Amniotic stem cell (primary cell): ENCODE data around the gene PLAAT3.
"Not testable (repeated sequence)": the region's sequence is repeated elsewhere in the genome, so short reads cannot be mapped to it uniquely, and the experiment has no call there.

Experiments
- DNase-seq: peaks from one replicate; lab custom pipeline; 2025; lab: John Stamatoyannopoulos, UW

The PLAAT3 gene

DNA sequence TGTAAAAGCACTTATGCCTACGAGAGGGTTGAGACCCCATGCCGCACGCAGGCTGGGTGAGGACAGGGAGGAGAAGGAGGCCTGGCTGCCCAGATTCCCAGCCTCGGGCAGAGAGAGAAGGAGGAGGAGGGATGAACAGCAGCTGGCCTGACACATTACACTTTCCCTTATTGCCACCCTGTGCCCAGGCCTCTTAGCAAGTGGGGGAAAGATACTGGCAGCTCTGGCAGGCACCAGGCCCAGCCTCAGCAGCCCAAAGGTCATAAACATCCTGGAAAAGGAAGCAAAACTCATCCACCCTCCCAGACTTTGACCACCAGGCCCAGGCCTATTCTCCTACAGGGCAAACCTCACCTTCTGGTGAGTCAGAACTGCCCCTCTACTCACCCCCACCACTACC is 4.7 kb downstream of the PLAAT3 start:
- DNase-seq = no peak

GRCh38 chr11:63608353-63609345 is 5.6 kb downstream of the PLAAT3 start:
- no peak for DNase-seq

DNA sequence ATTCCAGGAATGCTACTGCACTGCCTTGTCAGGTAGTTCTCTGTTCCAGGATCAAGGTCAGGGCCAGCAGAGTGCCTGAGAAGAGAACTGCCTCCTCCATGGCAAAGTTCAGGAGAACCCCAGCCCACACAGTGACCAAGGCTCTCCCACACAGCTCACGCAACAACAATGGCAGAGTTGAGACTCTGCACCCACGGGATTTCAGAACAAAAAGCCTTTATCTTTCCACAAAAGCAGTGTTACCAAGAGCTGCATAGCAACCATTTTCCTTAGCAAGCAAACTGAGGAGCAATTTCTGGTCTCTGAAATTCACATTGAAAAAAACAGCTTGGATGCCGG is 11.1 kb downstream of the PLAAT3 start:
- DNase-seq = no peak

DNA sequence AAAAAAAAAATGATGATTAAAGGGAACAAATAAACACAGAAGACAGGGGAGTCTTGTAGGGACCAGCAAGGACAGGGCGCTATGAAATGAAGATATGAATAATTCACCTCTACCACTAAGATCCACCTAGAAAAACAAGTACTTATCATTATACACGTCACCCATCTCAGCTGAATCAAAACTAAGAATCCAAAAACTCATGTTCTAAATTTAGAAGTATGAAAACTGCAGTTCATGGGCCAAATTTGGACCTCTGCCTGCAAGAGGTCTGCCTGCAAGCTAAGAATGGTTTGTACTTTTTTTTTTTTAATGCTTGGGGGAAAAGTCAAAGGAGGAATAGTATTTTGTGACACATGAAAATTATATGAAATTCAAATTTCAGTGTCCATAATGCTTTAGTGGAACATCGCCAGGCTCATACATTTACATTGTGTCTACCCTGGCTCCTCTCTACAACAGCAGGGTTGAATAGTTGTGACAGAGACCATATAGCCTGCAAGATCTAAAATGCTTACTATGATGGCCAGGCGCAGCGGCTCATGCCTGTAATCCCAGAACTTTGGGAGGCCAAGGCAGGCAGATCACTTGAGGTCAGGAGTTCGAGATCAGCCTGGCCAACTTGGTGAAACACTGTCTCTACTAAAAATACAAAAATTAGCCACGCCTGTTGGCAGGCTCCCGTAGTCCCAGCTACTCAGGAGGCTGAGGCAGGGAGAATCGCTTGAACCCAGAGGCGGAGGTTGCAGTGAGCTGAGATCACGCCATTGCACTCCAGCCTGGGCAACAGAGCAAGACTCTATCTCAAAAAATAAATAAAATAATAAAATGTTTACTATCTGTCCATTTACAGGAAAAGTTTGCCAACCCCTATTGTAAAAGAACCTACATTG is 11.7 kb downstream of the PLAAT3 start:
- DNase-seq = not testable (repeated sequence)

DNA sequence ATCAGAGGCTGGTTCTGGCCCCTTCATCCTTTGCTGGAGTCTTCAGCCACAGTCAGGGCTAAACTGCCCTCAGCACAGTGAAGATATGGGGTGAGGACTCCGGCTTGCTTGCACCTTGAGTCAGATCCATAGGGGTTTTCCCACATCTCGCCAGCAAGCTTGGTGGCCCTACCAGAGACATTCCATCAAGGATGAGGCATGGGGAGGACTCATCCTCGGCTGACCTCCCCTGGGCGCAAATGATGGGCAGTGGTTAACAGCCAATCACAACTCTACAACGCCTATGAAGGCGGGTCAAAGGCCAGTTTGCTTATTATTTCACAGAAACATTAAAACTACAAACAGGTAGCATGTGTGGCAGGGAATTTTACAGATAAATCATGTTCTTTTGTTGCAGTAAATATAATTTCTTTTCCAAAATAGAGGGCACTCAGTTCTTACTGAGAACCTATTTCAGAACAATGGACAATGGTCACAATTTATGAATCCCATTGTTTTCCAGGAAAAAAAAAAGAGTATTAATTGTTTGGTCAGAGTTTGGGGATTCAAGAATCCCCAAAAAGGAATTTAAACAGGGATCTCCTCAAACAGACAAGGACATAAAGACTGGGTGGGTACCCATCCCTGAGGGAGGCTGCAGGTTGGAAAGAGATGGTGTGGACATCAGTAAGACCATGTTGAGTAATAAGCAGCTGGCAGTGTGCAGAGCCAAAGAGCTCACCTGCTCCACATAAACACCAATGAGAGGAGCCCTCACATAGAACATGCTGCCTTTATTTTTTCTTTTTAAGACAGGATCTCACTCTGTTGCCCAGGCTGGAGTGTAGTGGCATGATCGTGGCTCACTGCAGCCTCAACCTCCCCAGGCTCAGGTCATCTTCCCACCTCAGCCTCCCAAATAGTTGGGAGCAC is 14.8 kb downstream of the PLAAT3 start:
- DNase-seq = no peak

- no peak for DNase-seq
Observed at GRCh38 chr11:63598556-63598955, 15.7 kb downstream of the PLAAT3 start.

DNA sequence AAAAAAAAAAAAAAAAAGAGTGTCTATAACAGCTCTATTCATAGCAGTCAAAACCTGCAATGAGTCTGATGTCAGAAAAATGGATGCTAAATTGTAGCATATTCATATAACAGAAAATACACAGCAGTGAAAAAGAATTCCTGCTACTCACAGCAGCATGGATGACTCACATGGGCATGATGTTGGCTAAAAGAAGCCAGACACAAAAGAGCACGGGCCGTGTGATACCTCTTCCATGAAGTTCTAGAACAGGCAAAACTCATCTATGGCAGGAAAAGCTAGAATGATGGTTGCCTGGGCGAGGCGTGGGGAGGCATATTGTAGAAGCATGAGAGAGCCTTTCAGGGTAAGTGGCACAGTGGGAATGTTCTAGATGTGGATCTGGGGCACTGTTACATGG is 18.9 kb downstream of the PLAAT3 start:
- no peak for DNase-seq

DNA sequence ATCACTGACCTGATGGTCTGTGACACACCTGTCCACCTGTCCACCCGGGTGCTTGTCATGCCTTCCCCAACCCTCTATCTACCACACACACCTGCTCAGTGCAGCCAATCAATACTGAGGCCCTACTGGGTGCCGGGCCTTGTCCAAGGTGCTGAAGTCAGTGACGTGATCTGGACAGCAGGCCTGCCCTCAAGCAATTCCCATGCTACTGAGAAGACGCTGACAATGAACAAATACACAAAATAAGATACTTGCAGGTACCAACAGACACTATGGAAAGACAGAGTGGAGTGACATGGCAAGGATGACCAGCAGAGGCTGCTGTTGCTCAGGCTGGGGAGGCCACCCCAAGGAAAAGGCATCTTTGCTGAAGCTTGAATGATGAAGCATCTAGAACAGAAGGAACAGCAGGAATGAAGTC is 21.2 kb downstream of the PLAAT3 start:
- no peak for DNase-seq

GRCh38 chr11:63590024-63590788 is 24.0 kb downstream of the PLAAT3 start:
- DNase-seq = no peak

DNA sequence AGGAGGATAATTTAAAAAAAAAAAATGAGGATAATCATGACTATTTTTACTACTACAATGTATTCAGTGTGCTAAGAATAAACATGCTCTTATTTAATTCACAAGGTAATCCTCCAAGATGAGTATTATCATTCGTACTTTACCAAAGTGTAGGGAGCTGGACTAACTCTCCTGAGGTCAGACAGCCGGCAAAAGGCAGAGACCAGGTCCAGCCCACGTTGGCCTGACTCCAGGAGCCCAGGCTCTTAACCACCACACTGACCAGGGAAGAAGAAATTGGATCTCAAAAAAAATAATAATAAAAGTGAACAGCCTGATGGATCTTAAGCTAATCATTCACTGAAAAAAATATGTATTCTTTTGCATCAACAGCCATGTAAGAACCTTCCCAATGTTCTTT is 25.2 kb downstream of the PLAAT3 start:
- DNase-seq = no peak

DNA sequence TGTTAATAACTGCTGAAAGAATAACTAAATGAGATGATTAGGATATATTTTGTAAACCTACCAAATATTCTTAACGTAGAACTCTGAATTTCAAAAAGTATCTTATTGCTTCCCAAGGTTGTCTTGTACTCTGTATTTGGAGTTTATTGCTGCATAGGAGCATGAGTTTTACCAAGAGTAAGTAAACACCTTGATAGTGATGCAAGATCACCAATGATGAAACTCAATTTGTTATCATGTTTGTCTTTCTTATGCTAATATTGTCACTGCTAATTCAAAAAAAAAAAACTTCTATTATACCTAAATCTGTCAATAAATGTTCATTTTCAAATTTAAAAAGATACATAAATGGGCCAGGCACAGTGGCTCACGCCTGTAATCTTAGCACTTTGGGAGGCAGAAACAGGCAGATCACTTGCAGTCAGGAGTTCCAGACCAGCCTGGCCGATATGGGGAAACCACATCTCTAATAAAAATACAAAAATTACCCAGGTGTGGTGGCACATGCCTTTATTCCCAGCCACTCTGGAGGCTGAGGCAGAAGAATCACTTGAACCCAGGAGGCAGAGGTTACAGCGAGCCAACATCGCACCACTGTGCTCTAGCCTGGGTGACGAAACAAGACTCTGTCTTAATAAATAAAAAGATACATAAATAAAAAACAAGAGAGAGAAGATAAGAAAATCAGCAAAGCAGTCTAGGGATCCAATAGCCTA is 27.6 kb downstream of the PLAAT3 start:
- no peak for DNase-seq

DNA sequence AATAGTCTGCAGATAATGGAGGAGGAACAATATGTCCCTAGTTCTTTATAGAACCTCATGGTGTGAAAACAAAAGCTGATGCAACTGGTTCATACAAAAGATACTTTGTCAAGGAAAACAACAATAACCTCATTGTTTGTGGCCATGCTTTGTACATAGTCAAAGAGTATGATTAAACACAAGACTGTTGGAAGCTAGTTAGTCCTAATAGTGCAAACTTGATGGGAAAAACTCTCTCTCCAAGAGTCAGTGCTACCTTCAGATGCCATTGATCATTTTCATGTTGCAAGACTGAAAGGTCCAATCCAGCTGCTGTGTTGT is 30.9 kb downstream of the PLAAT3 start:
- no peak for DNase-seq

- DNase-seq = not testable (repeated sequence)
Observed at GRCh38 chr11:63581224-63581623, 33.0 kb downstream of the PLAAT3 start.

- not testable (repeated sequence) for DNase-seq
Observed at GRCh38 chr11:63578882-63579281, 35.4 kb downstream of the PLAAT3 start.

- no peak for DNase-seq
Observed at GRCh38 chr11:63574856-63575602, 39.2 kb downstream of the PLAAT3 start.

GRCh38 chr11:63573881-63574855 is 40.1 kb downstream of the PLAAT3 start:
- no peak for DNase-seq

- no peak for DNase-seq
Observed at GRCh38 chr11:63572026-63572688, 42.1 kb downstream of the PLAAT3 start.

DNA sequence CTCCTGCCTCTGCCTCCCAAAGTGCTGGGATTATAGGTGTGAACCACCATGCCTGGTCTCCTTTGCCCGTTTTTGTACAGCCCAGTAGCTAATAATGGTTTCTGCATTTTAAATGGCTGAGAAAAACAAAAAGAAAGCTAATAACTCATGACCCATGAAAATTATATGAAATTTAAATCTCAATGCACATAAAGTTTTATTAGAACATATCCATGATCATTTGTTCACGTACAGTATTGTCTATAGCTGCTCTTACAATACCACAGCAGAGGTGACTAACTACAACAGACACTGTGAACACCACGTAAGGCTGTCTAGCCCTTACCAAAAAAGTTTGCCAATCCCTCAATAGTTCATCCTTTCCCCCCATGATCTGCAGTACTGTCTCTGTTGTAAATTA is 44.7 kb downstream of the PLAAT3 start:
- no peak for DNase-seq
